Immature natural killer cell (primary cell): Measurements from ENCODE around the gene SRGN. TPM values are rescaled to one million over a fixed set of nuclear protein-coding genes. Genes with fewer than 3 reads are reported as not detected.

ENCODE experiments used
- DNase-seq, 3 donors: peaks; one replicate each; pipeline ENCODE4 v3.0.0; 2022; ENCODE audit warnings: mixed read lengths in 1 of 3
- H3K27ac Mint-ChIP-seq, 6 donors: one replicate each; pipeline ENCODE4 v1.8.0; 2020; ENCODE audit warnings: mixed read lengths in 6 of 6, mild to moderate bottlenecking in 5 of 6, inconsistent platforms in 4 of 6, moderate library complexity in 3 of 6
- H3K27me3 Mint-ChIP-seq, 3 donors: one replicate each; pipeline ENCODE4 v1.8.0; 2020 to 2021; ENCODE audit warnings: low read depth in 3 of 3, mild to moderate bottlenecking in 3 of 3, mixed read lengths in 3 of 3, moderate library complexity in 3 of 3, inconsistent platforms in 1 of 3
- H3K36me3 Mint-ChIP-seq, 3 donors: one replicate each; pipeline ENCODE4 v1.8.0; 2020; ENCODE audit warnings: mixed read lengths in 3 of 3, inconsistent platforms in 2 of 3, mild to moderate bottlenecking in 2 of 3
- H3K4me1 Mint-ChIP-seq, 2 donors: one replicate each; pipeline ENCODE4 v1.8.0; 2020; ENCODE audit warnings: inconsistent platforms in 2 of 2, mild to moderate bottlenecking in 2 of 2, mixed read lengths in 2 of 2, moderate library complexity in 1 of 2
- H3K4me3 Mint-ChIP-seq, 5 donors: one replicate each; pipeline ENCODE4 v1.8.0; 2020; ENCODE audit warnings: mild to moderate bottlenecking in 5 of 5, mixed read lengths in 5 of 5, inconsistent platforms in 3 of 5, moderate library complexity in 3 of 5
- H3K9me3 Mint-ChIP-seq, 6 donors: one replicate each; pipeline ENCODE4 v1.8.0; 2020; ENCODE audit warnings: mild to moderate bottlenecking in 6 of 6, mixed read lengths in 6 of 6, inconsistent platforms in 4 of 6, moderate library complexity in 3 of 6
- polyA plus RNA-seq, 3 donors: library from polyadenylated mRNA; unstranded; fragments of 300-500 nt; fragmentation: Illumina TruSeq; gene quantifications; one replicate each; pipeline ENCODE4 v1.2.3, GENCODE V29; 2021

Gene SRGN
- polyA plus RNA-seq, 3 donors from 2014 or later, result 910 to 1,240 (median 1,143) TPM

- peaks cover 63 to 70% of the 10 kb centered on the region in 2 donors for H3K4me1 Mint-ChIP-seq
- H3K36me3 Mint-ChIP-seq, result peaks cover 5 to 14% (median 11%) of the 10 kb centered on the region in 3 donors
- H3K27me3 Mint-ChIP-seq, result peaks cover 45 to 54% (median 52%) of the 10 kb centered on the region in 3 donors
- peak overlapping the region; percentile 96 to 100 (median 98) for H3K27ac Mint-ChIP-seq
- DNase-seq, result peak; percentile 52 to 61 (median 58)
- H3K9me3 Mint-ChIP-seq, result no peaks in the 10 kb centered on the region
- peak overlapping the region; percentile 91 to 97 (median 95) for H3K4me3 Mint-ChIP-seq
Measured at GRCh38 chr10:69088471-69088769, 517 bp downstream of the SRGN start.

- Mint-ChIP-seq H3K4me3 (peak overlapping the region; percentile 91 to 97 (median 95)), H3K36me3 (peaks cover 5 to 14% (median 11%) of the 10 kb centered on the region in 3 donors), H3K27ac (peak overlapping the region; percentile 96 to 100 (median 98)), H3K4me1 (peaks cover 68 to 76% of the 10 kb centered on the region in 2 donors), H3K9me3 (no peaks in the 10 kb centered on the region), H3K27me3 (peaks cover 45 to 56% (median 54%) of the 10 kb centered on the region in 3 donors)
- DNase-seq, result peak; percentile 83 to 88 (median 87)
Measured at GRCh38 chr10:69088801-69089501, 1.0 kb downstream of the SRGN start.

- peak overlapping the region; percentile 96 to 100 (median 98) for H3K27ac Mint-ChIP-seq
- peaks cover 45 to 56% (median 54%) of the 10 kb centered on the region in 3 donors for H3K27me3 Mint-ChIP-seq
- H3K36me3 Mint-ChIP-seq, result peaks cover 5 to 14% (median 11%) of the 10 kb centered on the region in 3 donors
- H3K9me3 Mint-ChIP-seq, result no peaks in the 10 kb centered on the region
- H3K4me1 Mint-ChIP-seq, result peaks cover 74 to 85% of the 10 kb centered on the region in 2 donors
- peak; percentile 91 to 93 (median 92) for DNase-seq
- peak overlapping the region; percentile 91 to 97 (median 95) for H3K4me3 Mint-ChIP-seq
Measured at GRCh38 chr10:69089638-69090599, 2.0 kb downstream of the SRGN start.

GRCh38 chr10:69090685-69091084, 2.8 kb downstream of the SRGN start:
- Mint-ChIP-seq H3K4me3 (peak overlapping the region; percentile 91 to 97 (median 95)), H3K9me3 (no peaks in the 10 kb centered on the region), H3K36me3 (peaks cover 7 to 14% (median 11%) of the 10 kb centered on the region in 3 donors), H3K27ac (peak overlapping the region; percentile 96 to 100 (median 98)), H3K27me3 (peaks cover 47 to 58% (median 54%) of the 10 kb centered on the region in 3 donors), H3K4me1 (peaks cover 75 to 88% of the 10 kb centered on the region in 2 donors)
- no peak for DNase-seq

GRCh38 chr10:69091143-69091651, 3.3 kb downstream of the SRGN start:
- peaks cover 47 to 57% (median 50%) of the 10 kb centered on the region in 3 donors for H3K27me3 Mint-ChIP-seq
- H3K4me1 Mint-ChIP-seq, result peaks cover 77 to 88% of the 10 kb centered on the region in 2 donors
- peak in 2 of 3 donors; percentile 32 to 42 for DNase-seq
- no peaks in the 10 kb centered on the region for H3K9me3 Mint-ChIP-seq
- peaks cover 7 to 14% (median 11%) of the 10 kb centered on the region in 3 donors for H3K36me3 Mint-ChIP-seq
- H3K27ac Mint-ChIP-seq, result peak overlapping the region; percentile 96 to 100 (median 98)
- H3K4me3 Mint-ChIP-seq, result peak overlapping the region; percentile 91 to 97 (median 95)

GRCh38 chr10:69092959-69093850, 5.3 kb downstream of the SRGN start:
- Mint-ChIP-seq H3K27me3 (peaks cover 36 to 51% (median 45%) of the 10 kb centered on the region in 3 donors), H3K27ac (peak overlapping the region; percentile 96 to 100 (median 97)), H3K36me3 (peaks cover 14 to 21% (median 17%) of the 10 kb centered on the region in 3 donors), H3K4me3 (peak overlapping the region; percentile 76 to 97 (median 95)), H3K4me1 (peaks cover 80 to 88% of the 10 kb centered on the region in 2 donors), H3K9me3 (no peaks in the 10 kb centered on the region)
- DNase-seq, result peak; percentile 89

- Mint-ChIP-seq H3K36me3 (peaks cover 16 to 19% (median 17%) of the 10 kb centered on the region in 3 donors), H3K27ac (peak overlapping the region; percentile 96 to 100 (median 97)), H3K4me1 (peaks cover 80 to 90% of the 10 kb centered on the region in 2 donors), H3K9me3 (no peaks in the 10 kb centered on the region), H3K27me3 (peaks cover 30 to 43% (median 40%) of the 10 kb centered on the region in 3 donors), H3K4me3 (peak overlapping the region in 4 of 5 donors; percentile 76 to 97 (median 96))
- no peak for DNase-seq
Measured at GRCh38 chr10:69093933-69094332, 6.0 kb downstream of the SRGN start.

GRCh38 chr10:69096045-69096444, 8.1 kb downstream of the SRGN start:
- peaks cover 13 to 17% (median 14%) of the 10 kb centered on the region in 3 donors for H3K36me3 Mint-ChIP-seq
- H3K4me3 Mint-ChIP-seq, result peak overlapping the region; percentile 24 to 67 (median 42)
- H3K27ac Mint-ChIP-seq, result peak overlapping the region; percentile 74 to 97 (median 84)
- H3K4me1 Mint-ChIP-seq, result peaks cover 80 to 93% of the 10 kb centered on the region in 2 donors
- no peak for DNase-seq
- H3K27me3 Mint-ChIP-seq, result peaks cover 17 to 31% (median 23%) of the 10 kb centered on the region in 3 donors
- no peaks in the 10 kb centered on the region for H3K9me3 Mint-ChIP-seq

GRCh38 chr10:69097729-69098128, 9.8 kb downstream of the SRGN start:
- H3K36me3 Mint-ChIP-seq, result peaks cover 8 to 26% (median 24%) of the 10 kb centered on the region in 3 donors
- peak overlapping the region; percentile 60 to 90 (median 84) for H3K27ac Mint-ChIP-seq
- H3K4me3 Mint-ChIP-seq, result peak overlapping the region in 4 of 5 donors; percentile 14 to 52 (median 30)

GRCh38 chr10:69100136-69100872, 12.4 kb downstream of the SRGN start:
- Mint-ChIP-seq H3K9me3 (no peaks in the 10 kb centered on the region), H3K4me3 (peak overlapping the region; percentile 33 to 84 (median 54)), H3K36me3 (peaks cover 18 to 41% (median 36%) of the 10 kb centered on the region in 3 donors), H3K4me1 (peaks cover 75 to 94% of the 10 kb centered on the region in 2 donors), H3K27ac (peak overlapping the region; percentile 90 to 96 (median 92)), H3K27me3 (peaks cover 7 to 17% (median 11%) of the 10 kb centered on the region in 3 donors)
- no peak for DNase-seq

More at GRCh38 chr10:69097729-69098128, 9.8 kb downstream of the SRGN start:
- H3K9me3 Mint-ChIP-seq, result no peaks in the 10 kb centered on the region
- peaks cover 81 to 94% of the 10 kb centered on the region in 2 donors for H3K4me1 Mint-ChIP-seq
- no peak for DNase-seq
- peaks cover 8 to 26% (median 16%) of the 10 kb centered on the region in 3 donors for H3K27me3 Mint-ChIP-seq

GRCh38 chr10:69101451-69102095, 13.7 kb downstream of the SRGN start:
- peak overlapping the region; percentile 76 to 84 (median 79) for H3K4me3 Mint-ChIP-seq
- H3K36me3 Mint-ChIP-seq, result peaks cover 21 to 43% (median 38%) of the 10 kb centered on the region in 3 donors
- H3K4me1 Mint-ChIP-seq, result peaks cover 67 to 88% of the 10 kb centered on the region in 2 donors
- no peaks in the 10 kb centered on the region for H3K9me3 Mint-ChIP-seq
- H3K27me3 Mint-ChIP-seq, result peaks cover 11 to 18% (median 12%) of the 10 kb centered on the region in 3 donors
- DNase-seq, result peak; percentile 60 to 72 (median 65)
- peak overlapping the region; percentile 90 to 96 (median 92) for H3K27ac Mint-ChIP-seq
